ENCODE measurements around the gene MRPS6.

GRCh38 chr21:34085129-34085528 lies 11.8 kb downstream of the MRPS6 start:
- TF ChIP-seq CTCF (IDR thresholded peaks at IDR 0.05; ENCODE audit: insufficient read depth, low read length) (no peak), GABPA (IDR thresholded peaks at IDR 0.05; ENCODE audit: low read depth) (no peak)
